IMR-90 (cell line): Measurements from ENCODE around the gene RAB11B. TPM values are rescaled to one million over a fixed set of nuclear protein-coding genes. Genes with fewer than 3 reads are reported as not detected.
"Not testable (repeated sequence)": the region's sequence is repeated elsewhere in the genome, so short reads cannot be mapped to it uniquely, and the experiment has no call there.

ENCODE experiments used
- ATAC-seq: fragments of 200-7000 bp; cut with Tn5 transposase; 2 replicates; pipeline ENCODE4 v1.9.1; 2020; ENCODE audit warnings: low read depth, mild to moderate bottlenecking, moderate library complexity
- BruUV-seq: library from RNA; stranded (reverse); fragments of 400-500 nt; replicated peaks from 2 replicates; lab custom pipeline; 2021; lab: Mats Ljungman, UMichigan
- CTCF ChIA-PET: fragments of 300-600 bp; formaldehyde crosslinking; extraction: SDS; loops from one replicate; lab custom pipeline; 2021; ENCODE audit warnings: antibody characterized with exemption; lab: Yijun Ruan, JAX
- POLR2A ChIA-PET: fragments of 300-600 bp; sonication (Branson Sonifier 250); formaldehyde crosslinking; loops from one replicate; lab custom pipeline; 2022; ENCODE audit warnings: antibody characterized with exemption; ENCODE audit not compliant: unreplicated experiment; lab: Charles Lee
- DNase-seq: peaks from one replicate; pipeline ENCODE4 v3.0.0; 2013
- H2AFZ ChIP-seq: replicated peaks from 2 replicates; pipeline ENCODE3; 2013; ENCODE audit warnings: low read length, mild to moderate bottlenecking; ENCODE audit not compliant: poor library complexity
- H2AK5ac ChIP-seq: 2 replicates; pipeline ENCODE4 v1.6.1; 2013; ENCODE audit warnings: low read depth, low read length, inconsistent platforms
- H2AK9ac ChIP-seq: replicated peaks from 2 replicates; pipeline ENCODE3; 2013; ENCODE audit warnings: mild to moderate bottlenecking, low read depth, low read length, moderate library complexity; ENCODE audit not compliant: poor library complexity
- H2BK120ac ChIP-seq: 2 replicates; pipeline ENCODE4 v1.6.1; 2013; ENCODE audit warnings: low read depth, low read length, inconsistent platforms
- H2BK15ac ChIP-seq: 3 replicates; pipeline ENCODE4 v1.6.1; 2013; ENCODE audit warnings: low read depth, low read length, inconsistent platforms
- H2BK20ac ChIP-seq: 2 replicates; pipeline ENCODE4 v1.6.1; 2013; ENCODE audit warnings: low read depth, mild to moderate bottlenecking, inconsistent platforms, low read length, moderate library complexity
- H2BK5ac ChIP-seq: 2 replicates; pipeline ENCODE4 v1.6.1; 2013; ENCODE audit warnings: mild to moderate bottlenecking, low read depth, low read length, inconsistent platforms; ENCODE audit not compliant: poor library complexity, severe bottlenecking
- H3K14ac ChIP-seq: replicated peaks from 2 replicates; pipeline ENCODE4 v1.6.1; 2013; ENCODE audit warnings: low read depth, low read length, inconsistent platforms
- H3K18ac ChIP-seq: 2 replicates; pipeline ENCODE4 v1.6.1; 2013; ENCODE audit warnings: low read depth, low read length, control low read depth
- H3K23ac ChIP-seq: 2 replicates; pipeline ENCODE4 v1.6.1; 2013; ENCODE audit warnings: low read depth, low read length, inconsistent platforms
- H3K27ac ChIP-seq: 2 replicates; pipeline ENCODE4 v1.5.1; 2013; ENCODE audit warnings: mild to moderate bottlenecking, control low read depth, low read length; ENCODE audit not compliant: insufficient read depth
- H3K27me3 ChIP-seq: 2 replicates; pipeline ENCODE4 v1.6.1; 2013; ENCODE audit warnings: low read length; ENCODE audit not compliant: control insufficient read depth, insufficient read depth
- H3K36me3 ChIP-seq: 2 replicates; pipeline ENCODE4 v1.6.1; 2013; ENCODE audit warnings: low read length, mixed read lengths; ENCODE audit not compliant: control insufficient read depth, insufficient read depth
- H3K4ac ChIP-seq: 2 replicates; pipeline ENCODE4 v1.6.1; 2013; ENCODE audit warnings: low read depth, low read length, inconsistent platforms
- H3K4me1 ChIP-seq: 2 replicates; pipeline ENCODE4 v1.6.1; 2013; ENCODE audit warnings: low read length, mixed read lengths; ENCODE audit not compliant: control insufficient read depth, insufficient read depth
- H3K4me2 ChIP-seq: 2 replicates; pipeline ENCODE4 v1.6.1; 2013; ENCODE audit warnings: low read depth, mild to moderate bottlenecking, control low read depth, low read length, moderate library complexity
- H3K4me3 ChIP-seq: 2 replicates; pipeline ENCODE4 v1.5.1; 2013; ENCODE audit warnings: low read depth, mild to moderate bottlenecking, control low read depth, low read length, moderate library complexity; ENCODE audit not compliant: insufficient read depth
- H3K56ac ChIP-seq: 2 replicates; pipeline ENCODE4 v1.6.1; 2013; ENCODE audit warnings: low read length, inconsistent platforms; ENCODE audit not compliant: insufficient read depth; ENCODE audit errors: extremely low read depth
- H3K79me1 ChIP-seq, 2 experiments: 2 replicates each; pipeline ENCODE4 v1.6.1; 2013; ENCODE audit warnings: low read length in 2 of 2, inconsistent platforms in 1 of 2, low read depth in 1 of 2
- H3K9ac ChIP-seq: 2 replicates; pipeline ENCODE4 v1.6.1; 2013; ENCODE audit warnings: low read depth, low read length, control low read depth
- H3K9me1 ChIP-seq: 2 replicates; pipeline ENCODE4 v1.6.1; 2013; ENCODE audit warnings: low read length, inconsistent platforms; ENCODE audit not compliant: insufficient read depth
- H3K9me3 ChIP-seq: 2 replicates; pipeline ENCODE4 v1.6.1; 2013; ENCODE audit warnings: low read length; ENCODE audit not compliant: control insufficient read depth, insufficient read depth
- H4K20me1 ChIP-seq: 2 replicates; pipeline ENCODE4 v1.6.1; 2013; ENCODE audit warnings: low read length, inconsistent platforms; ENCODE audit not compliant: insufficient read depth
- H4K5ac ChIP-seq: 2 replicates; pipeline ENCODE4 v1.6.1; 2013; ENCODE audit warnings: mild to moderate bottlenecking, low read depth, low read length, control low read depth
- H4K8ac ChIP-seq, 2 experiments: 2 replicates each; pipeline ENCODE4 v1.6.1; 2013; ENCODE audit warnings: low read depth in 2 of 2, low read length in 2 of 2, control low read depth in 1 of 2, inconsistent platforms in 1 of 2
- H4K91ac ChIP-seq: 2 replicates; pipeline ENCODE4 v1.6.1; 2013; ENCODE audit warnings: low read depth, low read length, inconsistent platforms; ENCODE audit not compliant: insufficient read depth
- WGBS, 2 experiments: methylation state at CpG; one replicate each; pipeline versions ENCODE4 v1.1.5 to v1.1.7; 2013; ENCODE audit warnings: missing lambda C conversion rate in 2 of 2; ENCODE audit not compliant: insufficient read length in 1 of 2; ENCODE audit errors: extremely low coverage in 2 of 2; 5-methylcytosine and 5-hydroxymethylcytosine counted together
- dilution Hi-C: fragments of 300-500 bp; cut with HindIII; formaldehyde crosslinking; loops from one replicate; pipeline ENCODE4 v1.14.3; 2018; ENCODE audit warnings: low sequenced_read_pairs; ENCODE audit not compliant: unreplicated experiment
- in situ Hi-C: fragments of 300-500 bp; cut with MboI; formaldehyde crosslinking; loops from 3 replicates; pipeline ENCODE4 v1.14.3; 2019; ENCODE audit warnings: low sequenced_read_pairs, inconsistent platforms, mixed read lengths
- intact Hi-C: fragments of 100-400 bp; cut with micrococcal nuclease; formaldehyde crosslinking; loops from 2 replicates; pipeline ENCODE4 v1.10.0; 2022
- polyA plus RNA-seq, 3 experiments: library from polyadenylated mRNA; depleted of rRNA; stranded (reverse); fragments of >200 nt; gene quantifications; 2 replicates each; pipeline ENCODE4 v1.2.3, GENCODE V29; 2012; ENCODE audit warnings: low replicate concordance in 1 of 3
- total RNA-seq: library from RNA; depleted of rRNA; stranded (reverse); fragments of >200 nt; gene quantifications from 2 replicates; pipeline ENCODE4 v1.2.3, GENCODE V29; 2012

The RAB11B gene
- total and polyA plus RNA-seq, 2 of the 4 experiments (the other 2 are of a cell fraction) = 8.2 to 117 TPM

DNA sequence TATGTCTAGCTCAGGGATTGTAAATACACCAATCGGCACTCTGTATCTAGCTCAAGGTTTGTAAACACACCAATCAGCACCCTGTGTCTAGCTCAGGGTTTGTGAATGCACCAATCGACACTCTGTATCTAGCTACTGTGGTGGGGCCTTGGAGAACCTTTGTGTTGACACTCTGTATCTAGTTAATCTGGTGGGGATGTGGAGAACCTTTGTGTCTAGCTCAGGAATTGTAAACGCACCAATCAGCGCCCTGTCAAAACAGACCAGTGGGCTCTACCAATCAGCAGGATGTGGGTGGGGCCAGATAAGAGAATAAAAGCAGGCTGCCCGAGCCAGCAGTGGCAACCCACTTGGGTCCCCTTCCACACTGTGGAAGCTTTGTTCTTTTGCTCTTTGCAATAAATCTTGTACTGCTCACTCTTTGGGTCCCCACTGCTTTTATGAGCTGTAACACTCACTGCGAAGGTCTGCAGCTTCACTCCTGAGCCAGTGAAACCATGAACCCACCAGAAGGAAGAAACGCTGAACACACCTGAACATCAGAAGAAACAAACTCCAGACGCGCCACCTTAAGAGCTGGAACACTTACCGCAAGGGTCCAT, 13.7 kb upstream of the RAB11B start:
- H2BK15ac ChIP-seq, H3K9ac ChIP-seq, H3K79me1 ChIP-seq, H3K4me3 ChIP-seq, POLR2A ChIA-PET, H2BK120ac ChIP-seq, H3K9me1 ChIP-seq, H3K27me3 ChIP-seq, ATAC-seq, H3K56ac ChIP-seq, H2AK5ac ChIP-seq, H4K20me1 ChIP-seq, H2AK9ac ChIP-seq, H3K4me2 ChIP-seq, H3K18ac ChIP-seq, in situ Hi-C loops, H3K4me1 ChIP-seq, DNase-seq, BruUV-seq, H3K9me3 ChIP-seq, H2BK20ac ChIP-seq, intact Hi-C loops, H4K8ac ChIP-seq, H3K14ac ChIP-seq, H3K23ac ChIP-seq, CTCF ChIA-PET, dilution Hi-C loops, H3K27ac ChIP-seq, H3K4ac ChIP-seq, H4K91ac ChIP-seq, H4K5ac ChIP-seq, H2BK5ac ChIP-seq, H2AFZ ChIP-seq: not testable (repeated sequence)
- 93% methylated on average over 2 of the region's 10 CpGs; no CpG with 5 or more reads in 1 of the 2 experiments for WGBS, 2 experiments
- peaks cover 13% of the 10 kb centered on the region for H3K36me3 ChIP-seq
